G401.6 (cell line): Measurements from ENCODE around the gene C2orf78.

Source experiments
- FAIRE-seq: peaks from 2 replicates; lab custom pipeline; 2012; peaks lifted over from hg19 to GRCh38; lab: Jason Lieb, UNC

Gene C2orf78

GRCh38 chr2:73837847-73838585 is 54.0 kb downstream of the C2orf78 start:
- no peak for FAIRE-seq

- FAIRE-seq: no peak
Observed at GRCh38 chr2:73838889-73839534, 55.0 kb downstream of the C2orf78 start.

- no peak for FAIRE-seq
Observed at GRCh38 chr2:73839653-73840411, 55.8 kb downstream of the C2orf78 start.

GRCh38 chr2:73841912-73842738 is 58.1 kb downstream of the C2orf78 start:
- no peak for FAIRE-seq

- no peak for FAIRE-seq
Observed at GRCh38 chr2:73842739-73843019, 58.7 kb downstream of the C2orf78 start.

- no peak for FAIRE-seq
Observed at GRCh38 chr2:73844087-73844486, 60.1 kb downstream of the C2orf78 start.

GRCh38 chr2:73850009-73850408 is 66.0 kb downstream of the C2orf78 start:
- no peak for FAIRE-seq

GRCh38 chr2:73851274-73851673 is 67.3 kb downstream of the C2orf78 start:
- FAIRE-seq: no peak

GRCh38 chr2:73852020-73852419 is 68.0 kb downstream of the C2orf78 start:
- FAIRE-seq: no peak

GRCh38 chr2:73855526-73855925 is 71.5 kb downstream of the C2orf78 start:
- FAIRE-seq: no peak

GRCh38 chr2:73856214-73856613 is 72.2 kb downstream of the C2orf78 start:
- FAIRE-seq: no peak

GRCh38 chr2:73859721-73860586 is 76.0 kb downstream of the C2orf78 start:
- FAIRE-seq: no peak

GRCh38 chr2:73862987-73863386 is 79.0 kb downstream of the C2orf78 start:
- no peak for FAIRE-seq
